ENCODE data around the gene SPDYE1. TPM values are rescaled to one million over a fixed set of nuclear protein-coding genes. Genes with fewer than 3 reads are reported as not detected.
A peak's percentile ranks its signal among the peaks of the same experiment; 100 is the strongest.
"Not testable (repeated sequence)": the region's sequence is repeated elsewhere in the genome, so short reads cannot be mapped to it uniquely, and the experiment has no call there.

SPDYE1 gene
- polyA plus RNA-seq, 1 experiment: not detected

GRCh38 chr7:43985904-43986864 lies 11.5 kb upstream of the SPDYE1 start:
- H3K36me3 ChIP-seq (ENCODE audit: control insufficient read depth, insufficient read depth, low read length); H3K27me3 ChIP-seq (ENCODE audit: control insufficient read depth, insufficient read depth, low read length); POLR2A ChIA-PET; CTCF ChIA-PET; H3K4me3 ChIP-seq (ENCODE audit: low read depth, low read length): not testable (repeated sequence)
- TF ChIP-seq, protein P1, sequence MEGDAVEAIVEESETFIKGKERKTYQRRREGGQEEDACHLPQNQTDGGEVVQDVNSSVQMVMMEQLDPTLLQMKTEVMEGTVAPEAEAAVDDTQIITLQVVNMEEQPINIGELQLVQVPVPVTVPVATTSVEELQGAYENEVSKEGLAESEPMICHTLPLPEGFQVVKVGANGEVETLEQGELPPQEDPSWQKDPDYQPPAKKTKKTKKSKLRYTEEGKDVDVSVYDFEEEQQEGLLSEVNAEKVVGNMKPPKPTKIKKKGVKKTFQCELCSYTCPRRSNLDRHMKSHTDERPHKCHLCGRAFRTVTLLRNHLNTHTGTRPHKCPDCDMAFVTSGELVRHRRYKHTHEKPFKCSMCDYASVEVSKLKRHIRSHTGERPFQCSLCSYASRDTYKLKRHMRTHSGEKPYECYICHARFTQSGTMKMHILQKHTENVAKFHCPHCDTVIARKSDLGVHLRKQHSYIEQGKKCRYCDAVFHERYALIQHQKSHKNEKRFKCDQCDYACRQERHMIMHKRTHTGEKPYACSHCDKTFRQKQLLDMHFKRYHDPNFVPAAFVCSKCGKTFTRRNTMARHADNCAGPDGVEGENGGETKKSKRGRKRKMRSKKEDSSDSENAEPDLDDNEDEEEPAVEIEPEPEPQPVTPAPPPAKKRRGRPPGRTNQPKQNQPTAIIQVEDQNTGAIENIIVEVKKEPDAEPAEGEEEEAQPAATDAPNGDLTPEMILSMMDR (IDR thresholded peaks at IDR 0.05; ENCODE audit: insufficient read depth, low read depth, low read length): peak; percentile 55
- peak; percentile 4 for DNase-seq (ENCODE audit: low read depth)

GRCh38 chr7:43987476-43987875 lies 10.2 kb upstream of the SPDYE1 start:
- CTCF ChIA-PET; DNase-seq (ENCODE audit: low read depth); H3K36me3 ChIP-seq (ENCODE audit: control insufficient read depth, insufficient read depth, low read length); H3K27me3 ChIP-seq (ENCODE audit: control insufficient read depth, insufficient read depth, low read length); H3K4me3 ChIP-seq (ENCODE audit: low read depth, low read length); POLR2A ChIA-PET: not testable (repeated sequence)

GRCh38 chr7:43990011-43990585 lies 7.6 kb upstream of the SPDYE1 start:
- H3K36me3 ChIP-seq (ENCODE audit: control insufficient read depth, insufficient read depth, low read length); H3K27me3 ChIP-seq (ENCODE audit: control insufficient read depth, insufficient read depth, low read length); H3K4me3 ChIP-seq (ENCODE audit: low read depth, low read length); CTCF ChIA-PET; DNase-seq (ENCODE audit: low read depth); POLR2A ChIA-PET: not testable (repeated sequence)

GRCh38 chr7:43990829-43991228 lies 6.9 kb upstream of the SPDYE1 start:
- DNase-seq (ENCODE audit: low read depth); CTCF ChIA-PET; POLR2A ChIA-PET: not testable (repeated sequence)

GRCh38 chr7:43992896-43993295 lies 4.8 kb upstream of the SPDYE1 start:
- DNase-seq (ENCODE audit: low read depth): peak; percentile 27
- CTCF ChIA-PET: interaction anchor here (0.6 to 1.0 kb wide), 2 partner anchors 8 to 154 kb away, joined by 3 to 4 read pairs; no protein-coding TSS in a partner anchor
- H3K27me3 ChIP-seq (ENCODE audit: control insufficient read depth, insufficient read depth, low read length); H3K4me3 ChIP-seq (ENCODE audit: low read depth, low read length); POLR2A ChIA-PET; H3K36me3 ChIP-seq (ENCODE audit: control insufficient read depth, insufficient read depth, low read length): not testable (repeated sequence)

More at GRCh38 chr7:43990829-43991228, 6.9 kb upstream of the SPDYE1 start:
- not testable (repeated sequence) for H3K4me3 ChIP-seq (ENCODE audit: low read depth, low read length); H3K36me3 ChIP-seq (ENCODE audit: control insufficient read depth, insufficient read depth, low read length); H3K27me3 ChIP-seq (ENCODE audit: control insufficient read depth, insufficient read depth, low read length)

DNA sequence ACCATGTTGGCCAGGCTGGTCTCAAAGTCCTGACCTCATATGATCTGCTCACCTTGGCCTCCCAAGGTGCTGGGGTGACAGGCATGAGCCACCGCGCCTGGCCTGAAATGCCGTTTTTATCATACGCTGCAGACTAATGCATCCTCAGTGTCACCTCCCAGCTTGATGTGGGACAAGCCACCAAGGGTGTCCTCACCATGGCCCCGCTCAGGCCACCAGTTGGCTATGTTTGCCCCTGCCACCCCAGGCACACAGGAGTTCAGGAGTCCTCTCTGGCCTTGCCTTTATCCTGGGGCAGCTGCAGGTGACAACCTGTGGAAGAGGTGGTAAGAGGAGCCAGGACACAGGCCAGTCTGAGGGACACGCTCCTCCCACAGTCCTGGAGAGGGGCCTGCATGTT lies 3.0 kb upstream of the SPDYE1 start:
- POLR2A ChIA-PET; DNase-seq (ENCODE audit: low read depth); H3K4me3 ChIP-seq (ENCODE audit: low read depth, low read length); H3K36me3 ChIP-seq (ENCODE audit: control insufficient read depth, insufficient read depth, low read length); H3K27me3 ChIP-seq (ENCODE audit: control insufficient read depth, insufficient read depth, low read length); CTCF ChIA-PET: not testable (repeated sequence)

DNA sequence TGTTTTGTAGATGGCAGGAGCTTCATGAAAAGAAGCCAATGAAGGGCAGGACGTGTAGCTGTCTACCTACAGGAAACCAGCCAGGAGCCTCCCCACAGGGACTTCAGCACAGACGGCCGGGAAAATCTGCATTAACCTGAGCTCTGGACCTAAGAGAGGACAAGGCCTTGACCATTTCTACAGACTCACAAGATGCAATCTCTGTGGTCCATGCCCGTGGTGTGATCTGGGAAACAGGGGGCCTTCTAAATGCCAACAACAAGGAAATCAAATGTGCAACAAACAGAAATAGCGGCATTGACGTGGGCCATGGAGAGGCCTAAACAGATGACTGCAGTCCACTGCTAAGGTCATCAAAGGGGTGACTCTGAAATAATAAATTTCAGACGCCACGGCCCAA lies 14.4 kb downstream of the SPDYE1 start:
- POLR2A ChIA-PET; H3K27me3 ChIP-seq (ENCODE audit: control insufficient read depth, insufficient read depth, low read length); CTCF ChIA-PET; H3K4me3 ChIP-seq (ENCODE audit: low read depth, low read length); H3K36me3 ChIP-seq (ENCODE audit: control insufficient read depth, insufficient read depth, low read length); DNase-seq (ENCODE audit: low read depth): not testable (repeated sequence)

DNA sequence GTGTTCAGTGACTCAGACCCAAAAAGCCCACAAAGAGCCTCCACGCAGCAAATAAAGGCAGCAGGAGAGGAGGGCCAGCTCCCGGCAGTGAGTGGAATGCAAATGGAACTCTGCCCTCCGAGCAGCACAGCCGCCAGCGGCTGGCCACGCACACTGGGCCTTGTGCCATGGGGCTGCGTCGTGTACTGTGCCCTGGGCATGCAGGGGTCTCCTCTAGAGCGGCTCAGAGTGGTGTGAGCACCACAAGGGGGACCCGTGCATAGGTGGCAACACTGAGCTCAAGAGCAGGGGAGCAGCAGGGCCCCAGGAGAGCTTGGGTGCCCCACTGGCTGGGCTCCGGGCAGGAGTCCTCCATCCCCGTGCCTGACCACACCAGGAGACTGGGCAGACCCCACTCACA lies 17.4 kb downstream of the SPDYE1 start:
- DNase-seq (ENCODE audit: low read depth); H3K27me3 ChIP-seq (ENCODE audit: control insufficient read depth, insufficient read depth, low read length); POLR2A ChIA-PET; CTCF ChIA-PET; H3K4me3 ChIP-seq (ENCODE audit: low read depth, low read length); H3K36me3 ChIP-seq (ENCODE audit: control insufficient read depth, insufficient read depth, low read length): not testable (repeated sequence)

Data from BJ (cell line).